ENCODE data around the gene SLC22A5.
"Not testable (repeated sequence)": the region's sequence is repeated elsewhere in the genome, so short reads cannot be mapped to it uniquely, and the experiment has no call there.

SLC22A5 gene

DNA sequence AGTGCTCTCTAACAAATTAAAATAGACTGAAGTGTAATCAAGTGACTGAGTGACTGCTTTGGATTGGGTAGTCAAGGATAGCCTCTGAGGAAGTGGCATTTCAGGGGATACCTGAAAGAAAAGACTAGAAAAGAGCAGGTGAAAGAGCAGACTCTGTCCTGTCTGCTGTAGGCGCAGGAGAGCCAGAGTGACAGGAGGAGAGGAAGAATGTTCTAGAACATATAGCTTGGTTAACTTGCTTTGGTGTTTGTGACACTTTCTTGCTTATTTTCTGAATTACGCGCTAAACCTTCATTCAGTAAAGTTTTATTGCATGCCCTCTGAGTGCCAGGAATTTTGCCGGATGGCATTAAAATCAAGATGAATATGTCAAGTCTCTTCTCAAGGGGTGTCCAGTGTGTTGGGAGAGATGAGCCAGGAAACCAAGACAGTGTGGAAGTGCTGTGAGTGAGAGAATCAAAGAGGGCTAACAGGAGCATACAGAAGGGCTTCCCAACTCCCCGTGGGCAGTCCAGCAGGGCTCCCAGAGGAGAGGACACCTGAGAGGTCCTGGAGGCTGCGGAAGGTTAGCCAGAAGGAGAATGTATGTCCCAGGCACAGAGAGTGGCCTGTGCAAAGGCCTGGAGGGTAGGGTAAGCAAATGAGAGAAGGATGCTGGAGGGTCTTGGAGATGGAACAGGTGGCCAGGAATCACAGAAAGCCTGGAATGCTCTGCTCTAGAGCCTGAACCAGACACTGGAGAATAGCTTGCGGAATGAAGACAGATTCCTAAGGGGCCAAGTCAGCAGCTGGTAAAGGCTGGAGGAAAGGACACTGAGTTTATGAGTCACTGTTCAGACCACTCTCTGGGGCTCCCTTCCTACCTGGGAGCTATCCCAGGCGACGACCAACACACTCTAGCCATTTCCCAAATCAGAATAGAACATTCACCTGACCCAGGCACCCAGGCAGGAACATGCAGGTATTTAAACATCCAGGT, 59.3 kb downstream of the SLC22A5 start:
- DNase-seq: no peak

DNA sequence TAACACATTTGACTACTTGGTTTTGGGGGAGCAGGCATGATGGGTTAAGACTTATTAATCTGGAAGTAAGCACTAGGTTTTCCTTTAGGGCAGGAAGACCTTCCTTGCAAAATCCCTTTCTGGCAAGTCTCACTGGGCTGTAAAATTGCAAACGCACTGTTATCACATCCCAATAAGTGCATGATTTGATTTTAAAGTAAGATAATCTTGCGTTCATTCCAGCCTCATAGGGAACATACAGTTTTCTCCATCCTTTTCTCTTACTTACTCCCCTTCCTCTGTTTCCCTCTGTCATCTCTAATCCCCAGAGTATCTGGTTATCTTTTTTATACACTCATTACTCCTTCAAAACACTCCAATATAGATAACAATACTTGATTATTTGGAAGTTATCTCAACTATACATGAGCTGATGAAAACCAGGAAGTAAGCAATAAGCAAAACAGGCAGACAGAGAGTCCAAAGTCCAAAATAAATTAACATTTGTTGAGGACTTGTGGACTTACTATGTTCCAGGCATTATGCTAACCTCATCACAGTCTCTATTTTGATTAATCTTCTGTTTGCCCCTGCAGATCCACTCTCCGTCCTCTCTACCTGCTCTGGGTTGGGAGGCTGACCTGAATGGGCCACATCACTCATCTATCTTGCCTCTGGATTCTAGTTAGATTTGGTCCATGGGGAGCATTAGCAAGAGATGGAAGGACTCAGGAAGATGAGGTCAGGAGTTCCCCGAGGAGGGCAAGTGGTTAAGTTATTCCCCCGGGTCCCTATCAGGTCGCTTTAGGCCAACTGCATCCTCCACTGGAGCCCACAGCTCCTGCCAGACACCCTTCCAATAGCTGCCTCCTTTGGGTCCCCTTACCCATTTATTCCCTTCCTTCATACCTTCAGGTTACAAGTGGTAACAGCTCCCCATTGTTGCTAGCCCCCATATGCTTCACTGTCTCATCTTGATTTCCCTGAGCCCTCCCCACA, 60.2 kb downstream of the SLC22A5 start:
- DNase-seq: no peak

DNA sequence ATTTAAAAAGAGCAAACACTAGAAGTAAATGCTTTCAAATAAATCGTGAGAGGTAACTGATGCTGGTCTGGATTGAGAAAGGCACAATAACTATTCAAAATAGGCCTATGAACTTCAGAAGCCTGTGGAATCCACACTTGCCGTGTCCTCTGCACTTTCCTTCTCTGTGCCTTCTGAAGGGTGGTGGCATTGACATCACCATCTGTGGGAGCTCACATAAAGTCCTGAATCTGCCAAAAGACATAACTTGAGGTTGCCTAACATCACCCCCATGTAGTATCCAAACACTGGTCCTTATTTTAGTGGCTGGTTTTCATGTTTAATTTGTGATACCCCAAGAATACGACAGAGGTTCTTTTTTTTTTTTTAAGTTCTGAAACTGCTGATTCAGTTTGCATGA, 61.2 kb downstream of the SLC22A5 start:
- no peak for DNase-seq

DNA sequence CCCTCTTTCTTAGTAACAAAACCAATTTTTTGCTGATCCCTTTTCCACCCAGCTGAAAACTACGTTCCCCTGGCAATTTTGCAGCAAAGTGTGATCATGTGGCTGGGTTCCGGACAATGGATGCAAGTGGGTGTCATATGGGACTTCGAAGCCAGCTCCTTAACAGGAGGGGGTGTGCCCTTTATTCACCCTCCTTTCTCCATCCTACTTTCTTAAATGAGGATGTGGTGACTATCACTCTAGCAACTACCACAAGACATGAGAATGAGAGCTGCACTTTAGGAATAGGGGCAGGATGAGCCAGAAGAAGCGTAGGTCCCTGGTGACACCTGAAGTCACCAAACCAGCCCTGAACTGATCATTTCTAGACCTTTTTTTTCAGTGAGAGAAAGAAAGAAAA, 62.1 kb downstream of the SLC22A5 start:
- DNase-seq: no peak

DNA sequence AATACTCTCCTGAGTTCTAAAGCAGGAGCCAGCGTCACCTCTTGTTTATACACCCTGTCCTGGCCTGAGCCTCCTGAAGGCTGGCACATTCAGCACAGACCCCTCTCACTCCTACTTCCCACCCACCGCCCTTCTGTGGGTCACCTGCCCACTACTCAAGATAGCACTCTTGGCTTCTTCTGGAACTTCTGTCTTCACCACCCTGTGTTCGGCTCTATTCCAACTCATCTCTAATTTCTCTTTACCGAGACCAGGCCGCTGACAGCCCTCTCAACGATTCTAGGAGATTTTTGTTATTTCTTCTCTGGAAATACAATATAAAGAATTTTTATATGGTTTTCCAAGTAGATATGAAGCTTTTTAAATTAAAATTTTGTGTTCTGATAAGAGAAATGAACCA, 63.6 kb downstream of the SLC22A5 start:
- DNase-seq: no peak

DNA sequence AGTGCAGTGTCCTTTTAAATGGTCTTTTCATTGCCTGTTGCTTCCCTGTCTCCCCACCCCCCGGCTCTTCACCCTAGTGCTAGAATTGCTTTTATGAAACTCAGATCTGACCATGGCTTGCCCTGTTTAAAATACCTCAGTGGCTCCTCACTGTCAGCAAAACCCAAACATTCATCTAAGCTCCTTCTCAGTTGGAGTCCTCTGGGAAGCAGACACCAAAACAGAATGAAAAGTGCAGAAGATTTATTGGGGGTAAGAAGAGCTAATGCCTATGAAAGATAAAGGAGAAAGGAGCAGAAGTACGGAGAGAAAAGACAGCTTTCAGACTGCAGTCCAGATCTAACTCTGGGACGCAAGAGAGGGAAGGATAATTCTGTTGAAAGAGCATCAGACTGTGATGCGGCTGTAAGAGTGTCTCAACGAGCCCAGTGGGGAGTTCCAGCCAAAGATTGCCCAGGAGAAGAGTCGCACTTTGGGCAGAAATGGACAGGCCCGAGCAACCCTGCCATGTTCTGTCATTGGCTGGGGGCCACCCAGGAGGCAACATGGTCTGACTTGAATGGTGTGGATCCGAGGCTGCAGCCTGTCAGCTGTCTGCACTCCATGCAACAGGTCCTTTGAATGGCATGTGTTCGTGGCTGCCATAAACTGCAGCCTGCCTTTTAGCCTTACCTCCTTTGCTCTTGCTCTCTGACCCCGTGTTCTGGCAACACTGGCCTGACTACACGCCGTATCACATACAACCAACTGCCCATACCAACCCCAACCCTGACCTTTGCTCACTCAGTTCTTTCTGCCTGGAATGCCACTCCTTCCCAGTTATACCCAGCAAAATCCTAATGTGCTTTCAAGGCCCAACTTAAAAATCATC, 65.1 kb downstream of the SLC22A5 start:
- no peak for DNase-seq

DNA sequence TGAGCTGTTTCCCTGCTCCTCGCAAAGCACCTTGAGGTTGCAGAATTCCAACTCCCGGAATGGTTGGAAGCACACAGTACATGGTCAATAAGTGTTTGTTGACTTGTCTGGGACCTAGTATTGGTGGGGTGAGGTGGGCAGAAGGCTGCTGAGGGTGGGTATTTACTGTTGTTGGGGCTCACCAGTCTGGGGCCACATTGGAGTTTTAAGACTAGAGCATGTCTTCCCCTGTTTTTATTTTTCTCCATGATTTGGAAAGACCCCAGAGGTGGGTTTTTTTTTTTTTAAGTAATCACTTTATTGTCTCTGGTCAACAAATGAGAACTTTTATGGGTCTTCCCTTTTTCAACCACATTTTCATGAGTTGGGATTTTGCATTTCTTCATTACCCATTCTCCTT, 65.9 kb downstream of the SLC22A5 start:
- DNase-seq: no peak

DNA sequence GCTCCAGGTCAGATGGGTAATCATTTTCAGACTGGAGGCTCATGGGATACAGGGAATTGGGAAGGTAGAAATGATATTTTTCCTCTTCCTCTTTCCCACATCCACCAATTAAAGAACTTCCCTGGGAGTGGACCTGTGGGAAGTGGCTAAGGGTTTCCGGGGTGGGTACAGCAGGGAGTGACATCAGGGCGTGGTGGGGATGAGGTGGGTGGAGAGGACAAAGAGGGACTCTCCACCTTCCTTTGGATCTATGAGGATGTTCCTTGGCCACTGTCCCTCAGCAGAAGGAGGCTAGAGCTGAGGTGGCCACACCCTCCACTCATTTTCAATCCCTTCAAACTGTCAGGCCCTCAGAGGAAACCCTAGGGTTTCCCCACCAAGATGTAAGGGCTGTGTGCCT, 66.4 kb downstream of the SLC22A5 start:
- DNase-seq: no peak

GRCh38 chr5:132436936-132437335, 67.4 kb downstream of the SLC22A5 start:
- no peak for DNase-seq

DNA sequence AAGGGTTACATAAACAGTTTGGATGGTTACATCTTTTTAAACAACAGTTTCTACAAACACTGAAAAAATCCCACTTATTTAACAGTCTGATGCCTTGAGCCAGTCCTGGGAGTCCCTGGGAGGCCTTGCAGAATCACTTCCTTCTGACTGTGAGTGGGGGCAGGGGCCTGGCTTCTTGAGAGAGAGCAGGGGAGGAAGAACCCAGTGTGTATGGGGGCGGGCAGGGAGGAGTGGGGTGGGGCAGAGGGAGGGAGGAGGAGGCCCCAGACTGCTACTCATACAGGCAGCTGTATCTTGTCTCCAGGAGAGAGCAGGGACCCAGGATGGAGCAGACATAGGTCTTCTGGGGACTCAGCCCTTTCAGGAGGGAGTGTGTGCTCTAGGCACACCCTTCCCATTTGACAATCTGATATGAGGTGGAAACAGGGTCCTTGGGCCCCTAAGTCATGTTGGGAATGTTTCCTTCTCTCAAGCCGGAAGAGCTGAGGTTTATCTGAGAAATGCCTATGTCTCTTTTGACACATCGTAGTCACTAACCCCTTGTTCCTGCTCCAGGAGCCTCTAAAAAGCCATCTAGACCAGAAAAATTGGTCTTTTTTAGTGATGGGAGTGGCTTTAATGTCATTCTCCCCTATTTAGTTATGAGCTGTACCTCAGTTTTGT, 68.2 kb downstream of the SLC22A5 start:
- no peak for DNase-seq

GRCh38 chr5:132438267-132438645, 68.7 kb downstream of the SLC22A5 start:
- DNase-seq: not testable (repeated sequence)

DNA sequence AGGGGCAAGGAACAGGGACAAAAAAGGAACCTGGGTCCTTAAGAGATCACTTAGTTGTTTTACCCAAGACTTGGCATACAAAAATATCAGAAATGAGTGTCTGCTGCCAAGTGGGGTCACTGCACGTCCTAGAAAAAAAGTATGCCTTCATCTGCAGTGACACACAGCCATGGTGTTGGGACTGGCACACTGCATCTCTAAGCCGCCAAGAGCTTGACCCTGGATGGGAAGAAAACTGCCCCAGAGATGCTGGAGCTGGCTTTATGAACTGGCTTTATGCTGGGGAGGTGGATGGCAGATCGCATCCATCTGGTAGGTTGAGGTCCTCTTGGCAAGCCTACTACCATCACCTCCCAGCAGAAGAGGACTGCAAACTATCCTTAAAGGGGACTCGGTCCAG, 69.4 kb downstream of the SLC22A5 start:
- DNase-seq: no peak

DNA sequence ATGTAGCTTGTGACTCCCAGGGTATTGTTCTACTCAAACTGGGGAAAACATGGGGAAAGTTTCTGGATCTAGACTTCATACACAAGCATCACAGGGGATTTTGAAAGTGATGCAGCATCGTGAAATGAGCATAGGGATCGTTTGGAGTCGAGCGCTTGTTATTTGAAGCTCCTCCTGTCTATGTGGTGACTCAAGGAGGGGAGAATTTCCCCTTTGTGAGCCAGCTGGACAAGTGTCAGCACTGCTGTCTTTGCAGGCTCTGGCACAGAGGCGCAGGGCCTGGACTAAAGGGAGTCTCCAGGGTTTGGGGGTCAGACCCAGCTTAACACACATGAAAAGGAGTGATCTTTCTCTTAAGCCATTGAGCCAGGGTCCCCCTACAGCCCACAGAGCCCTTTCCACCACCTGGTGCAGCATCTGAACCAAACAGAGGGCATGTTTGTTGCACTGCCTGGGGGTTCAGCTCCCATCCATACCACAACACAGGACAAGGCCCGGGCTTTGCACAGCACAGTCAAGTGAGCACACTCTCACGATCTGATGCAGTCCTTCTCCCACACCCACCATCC, 70.1 kb downstream of the SLC22A5 start:
- no peak for DNase-seq

GRCh38 chr5:132444061-132444460, 74.6 kb downstream of the SLC22A5 start:
- DNase-seq: no peak
